Stomach (tissue), 9 donors: ENCODE measurements around the gene RYR1. TPM values are rescaled to one million over a fixed set of nuclear protein-coding genes. Genes with fewer than 3 reads are reported as not detected.
A peak's percentile ranks its signal among the peaks of the same experiment; 100 is the strongest.
"Not testable (repeated sequence)": the region's sequence is repeated elsewhere in the genome, so short reads cannot be mapped to it uniquely, and the experiment has no call there.

Source experiments
- DNase-seq, 2 donors: peaks; one replicate each; pipeline versions ENCODE4 v3.0.0 to v3.0.0-alpha.2; 2013 to 2019
- H3K27ac ChIP-seq, 5 donors: fragments of 200-600 bp in 4 of 5; sonication (generic) in 4 of 5; one replicate each; pipeline ENCODE4 v1.5.1; 2013 to 2019; ENCODE audit warnings: mild to moderate bottlenecking in 1 of 5, moderate library complexity in 1 of 5
- H3K27me3 ChIP-seq, 3 donors: fragments of 200-600 bp; sonication (generic); one replicate each; pipeline ENCODE4 v1.5.1; 2017 to 2019; ENCODE audit warnings: mixed run types in 1 of 3
- H3K36me3 ChIP-seq, 4 donors: fragments of 200-600 bp; sonication (generic); 1 replicate in 3 of 4; 2 replicates in 1 of 4; pipeline ENCODE4 v1.5.1; 2016 to 2019
- H3K4me1 ChIP-seq, 4 donors: fragments of 200-600 bp; sonication (generic); one replicate each; pipeline ENCODE4 v1.5.1; 2016 to 2019
- H3K4me3 ChIP-seq, 4 donors: fragments of 200-600 bp; sonication (generic) in 3 of 4; one replicate each; pipeline ENCODE4 v1.5.1; 2016 to 2019; ENCODE audit warnings: mild to moderate bottlenecking in 1 of 4
- H3K9me3 ChIP-seq, 4 donors: fragments of 200-600 bp; sonication (generic); one replicate each; pipeline ENCODE4 v1.5.1; 2016 to 2019
- EP300 ChIP-seq: sonication (generic); formaldehyde crosslinking; IDR thresholded peaks from one replicate; pipeline ENCODE4 v1.6.1; 2017; ENCODE audit warnings: antibody characterized with exemption
- POLR2A ChIP-seq, 4 donors: fragments of 450-650 bp; IDR thresholded peaks; one replicate each; pipeline ENCODE4 v1.6.1; 2016; ENCODE audit warnings: antibody characterized with exemption in 4 of 4, control low read depth in 2 of 4, mild to moderate bottlenecking in 1 of 4, moderate library complexity in 1 of 4
- POLR2AphosphoS5 ChIP-seq, 3 donors: sonication (generic); formaldehyde crosslinking; IDR thresholded peaks; one replicate each; pipeline ENCODE4 v1.6.1; 2016; ENCODE audit warnings: antibody characterized with exemption in 3 of 3
- WGBS, 5 donors: extraction: QIAGEN DNeasy Blood & Tissue Kit in 3 of 5; methylation state at CpG; one replicate each; pipeline versions ENCODE4 v1.1.5 to v1.1.7; 2013 to 2018; 5-methylcytosine and 5-hydroxymethylcytosine counted together
- intact Hi-C: fragments of 100-400 bp; cut with DNase I; formaldehyde crosslinking; loops from one replicate; pipeline ENCODE4 v1.15.1; 2023; ENCODE audit warnings: low total_unique reads
- polyA plus RNA-seq, 3 donors: library from polyadenylated mRNA; stranded (reverse); fragments of 200-250 nt; gene quantifications; one replicate each; pipeline ENCODE4 v1.2.3, GENCODE V29; 2013
- total RNA-seq, 5 donors: library from RNA; depleted of rRNA; stranded (reverse); fragments of >200 nt; gene quantifications; one replicate each; pipeline versions ENCODE4 v1.1.0 to v1.2.3, GENCODE V29; 2014 to 2016
- TF ChIP-seq, protein P1 (sequence below), 7 experiments: fragments of 450-650 bp in 4 of 7; fragments of 200-600 bp in 3 of 7; sonication (generic) in 3 of 7; IDR thresholded peaks; one replicate each; pipeline ENCODE4 v1.5.1; 2016 to 2019; ENCODE audit warnings: antibody characterized with exemption in 7 of 7, control low read depth in 2 of 7, mild to moderate bottlenecking in 1 of 7
- donor health status: healthy with polysubstance abuse.
- donor health status: Bipolar disorder and iron deficiency.
- donor health status: healthy.

RYR1 gene
- total and polyA plus RNA-seq, 8 donors = under 0.01 to 10.7 (median 1.2) TPM

DNA sequence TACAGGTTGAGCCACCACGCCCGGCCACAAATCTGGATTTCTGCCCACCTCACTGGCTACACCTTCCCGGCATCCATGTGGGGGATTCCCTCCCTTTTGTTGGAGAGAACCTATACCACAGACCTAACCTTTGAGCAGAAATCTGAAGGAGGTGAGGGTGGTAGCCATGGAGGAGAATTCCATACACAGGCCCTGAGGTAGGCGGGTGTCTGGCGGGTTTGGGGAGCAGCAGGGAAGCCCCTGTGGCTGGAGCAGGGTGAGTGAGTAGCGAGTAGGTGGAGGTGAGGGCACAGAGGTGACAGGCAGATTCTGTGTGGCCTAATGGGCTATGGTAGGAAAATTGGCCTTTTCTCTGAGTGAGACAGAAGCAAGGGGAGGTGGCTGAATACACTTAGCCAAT is 196.1 kb downstream of the RYR1 start:
- intact Hi-C loops = no loop called here

DNA sequence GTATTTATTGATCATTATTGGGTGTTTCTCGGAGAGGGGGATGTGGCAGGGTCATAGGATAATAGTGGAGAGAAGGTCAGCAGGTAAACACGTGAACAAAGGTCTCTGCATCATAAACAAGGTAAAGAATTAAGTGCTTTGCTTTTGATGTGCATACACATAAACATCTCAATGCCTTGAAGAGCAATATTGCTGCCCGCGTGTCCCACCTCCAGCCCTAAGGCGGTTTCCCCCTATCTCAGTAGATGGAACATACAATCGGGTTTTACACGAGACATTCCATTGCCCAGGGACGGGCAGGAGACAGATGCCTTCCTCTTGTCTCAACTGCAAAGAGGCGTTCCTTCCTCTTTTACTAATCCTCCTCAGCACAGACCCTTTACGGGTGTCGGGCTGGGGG is 197.8 kb downstream of the RYR1 start:
- intact Hi-C loops, H3K9me3 ChIP-seq, DNase-seq, H3K27ac ChIP-seq, H3K4me3 ChIP-seq, H3K27me3 ChIP-seq: not testable (repeated sequence)
- H3K36me3 ChIP-seq = peaks cover 59 to 90% (median 90%) of the 10 kb centered on the region in 4 donors
- peaks cover 0 to 18% (median 8%) of the 10 kb centered on the region in 4 donors for H3K4me1 ChIP-seq
- WGBS, 5 donors = 69 to 77% (median 74%) methylated on average over 11 of the region's 11 CpGs

More for the DNA sequence above, 196.1 kb downstream of the RYR1 start:
- no peak overlapping the region for H3K27ac ChIP-seq
- H3K9me3 ChIP-seq = no peaks in the 10 kb centered on the region
- H3K4me1 ChIP-seq = peaks cover 0 to 2% (median under 1%) of the 10 kb centered on the region in 4 donors
- TF ChIP-seq POLR2AphosphoS5 (IDR thresholded peaks at IDR 0.05) (no peak), POLR2A (IDR thresholded peaks at IDR 0.05) (no peak), EP300 (no peak)
- TF ChIP-seq, protein P1, sequence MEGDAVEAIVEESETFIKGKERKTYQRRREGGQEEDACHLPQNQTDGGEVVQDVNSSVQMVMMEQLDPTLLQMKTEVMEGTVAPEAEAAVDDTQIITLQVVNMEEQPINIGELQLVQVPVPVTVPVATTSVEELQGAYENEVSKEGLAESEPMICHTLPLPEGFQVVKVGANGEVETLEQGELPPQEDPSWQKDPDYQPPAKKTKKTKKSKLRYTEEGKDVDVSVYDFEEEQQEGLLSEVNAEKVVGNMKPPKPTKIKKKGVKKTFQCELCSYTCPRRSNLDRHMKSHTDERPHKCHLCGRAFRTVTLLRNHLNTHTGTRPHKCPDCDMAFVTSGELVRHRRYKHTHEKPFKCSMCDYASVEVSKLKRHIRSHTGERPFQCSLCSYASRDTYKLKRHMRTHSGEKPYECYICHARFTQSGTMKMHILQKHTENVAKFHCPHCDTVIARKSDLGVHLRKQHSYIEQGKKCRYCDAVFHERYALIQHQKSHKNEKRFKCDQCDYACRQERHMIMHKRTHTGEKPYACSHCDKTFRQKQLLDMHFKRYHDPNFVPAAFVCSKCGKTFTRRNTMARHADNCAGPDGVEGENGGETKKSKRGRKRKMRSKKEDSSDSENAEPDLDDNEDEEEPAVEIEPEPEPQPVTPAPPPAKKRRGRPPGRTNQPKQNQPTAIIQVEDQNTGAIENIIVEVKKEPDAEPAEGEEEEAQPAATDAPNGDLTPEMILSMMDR (IDR thresholded peaks at IDR 0.05) = no peak
- H3K27me3 ChIP-seq = no peaks in the 10 kb centered on the region
- 77 to 93% (median 88%) methylated on average over 5 to 6 of the region's 6 CpGs for WGBS, 5 donors
- H3K4me3 ChIP-seq = no peak overlapping the region
- DNase-seq = no peak
- peaks cover 70 to 92% (median 92%) of the 10 kb centered on the region in 4 donors for H3K36me3 ChIP-seq

DNA sequence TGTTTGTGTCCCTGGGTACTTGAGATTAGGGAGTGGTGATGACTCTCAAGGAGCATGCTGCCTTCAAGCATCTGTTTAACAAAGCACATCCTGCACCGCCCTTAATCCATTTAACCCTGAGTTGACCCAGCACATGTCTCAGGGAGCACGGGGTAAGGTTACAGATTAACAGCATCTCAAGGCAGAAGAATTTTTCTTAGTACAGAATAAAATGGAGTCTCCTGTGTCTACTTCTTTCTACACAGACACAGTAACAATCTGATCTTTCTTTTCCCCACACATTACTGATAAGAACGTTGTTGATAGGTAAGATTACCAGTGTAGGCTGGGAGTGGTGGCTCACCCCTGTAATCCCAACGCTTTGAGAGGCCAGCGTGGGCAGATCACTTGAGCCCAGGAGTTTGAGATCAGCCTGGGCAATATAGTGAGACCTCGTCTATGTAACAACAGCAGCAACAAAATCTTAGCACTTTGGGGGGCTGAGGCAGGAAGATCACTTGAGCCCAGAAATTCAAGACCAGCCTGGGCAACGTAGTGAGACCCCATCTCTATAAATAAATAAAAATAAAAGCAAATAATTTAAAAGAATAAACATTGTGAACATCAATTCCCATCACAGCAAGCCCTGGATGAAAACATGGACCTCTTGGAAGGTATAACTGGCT is 198.5 kb downstream of the RYR1 start:
- DNase-seq, H3K27me3 ChIP-seq, intact Hi-C loops, H3K4me3 ChIP-seq, H3K27ac ChIP-seq, H3K9me3 ChIP-seq: not testable (repeated sequence)
- 61 to 69% (median 67%) methylated on average over 7 of the region's 7 CpGs for WGBS, 5 donors
- Histone ChIP-seq H3K36me3 (peaks cover 53 to 87% (median 85%) of the 10 kb centered on the region in 4 donors), H3K4me1 (peaks cover 3 to 24% (median 14%) of the 10 kb centered on the region in 4 donors)

DNA sequence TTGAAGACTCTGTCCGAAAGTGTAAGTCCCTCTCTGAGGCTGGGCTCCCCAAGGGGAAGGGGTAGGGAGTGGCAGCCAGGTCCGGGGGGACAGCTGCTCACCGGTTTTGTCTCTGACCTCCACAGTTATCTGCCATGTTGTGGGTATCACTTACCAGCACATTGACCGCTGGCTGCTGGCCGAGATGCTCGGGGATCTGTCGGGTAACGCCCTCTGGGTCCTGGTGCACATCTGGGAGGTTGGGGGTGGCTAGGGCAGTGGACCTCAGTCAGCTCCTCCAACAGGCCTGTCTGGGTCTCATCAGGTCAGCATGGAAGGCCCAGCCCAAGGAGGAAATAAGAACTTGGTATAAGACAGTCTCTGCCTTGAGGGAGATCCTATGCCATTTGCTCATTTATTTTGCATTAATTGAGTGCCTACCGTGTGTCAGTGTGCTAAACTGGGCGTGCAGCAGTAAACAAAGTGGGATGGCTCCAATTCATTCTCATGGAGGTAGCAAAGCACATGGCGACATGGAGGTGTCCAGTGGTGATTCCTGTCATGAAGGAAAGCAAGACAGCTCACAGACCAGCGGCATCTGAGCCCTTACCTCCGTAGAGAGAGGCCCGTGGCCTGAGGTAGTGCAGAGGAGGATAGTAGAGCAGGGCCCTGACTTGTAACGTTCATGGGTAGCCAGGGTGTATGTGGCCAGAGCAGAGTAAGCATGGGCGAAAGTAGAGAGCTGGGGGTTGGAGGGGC is 199.2 kb downstream of the RYR1 start:
- Histone ChIP-seq H3K4me3 (no peak overlapping the region), H3K27me3 (no peaks in the 10 kb centered on the region), H3K36me3 (peaks cover 46 to 80% (median 78%) of the 10 kb centered on the region in 4 donors), H3K4me1 (peaks cover 9 to 31% (median 18%) of the 10 kb centered on the region in 4 donors), H3K9me3 (no peaks in the 10 kb centered on the region), H3K27ac (no peak overlapping the region)
- DNase-seq = no peak
- no peak for TF ChIP-seq POLR2AphosphoS5 (IDR thresholded peaks at IDR 0.05)
- TF ChIP-seq, protein P1 (IDR thresholded peaks at IDR 0.05) = no peak
- no peak for TF ChIP-seq EP300
- TF ChIP-seq POLR2A (IDR thresholded peaks at IDR 0.05) = no peak
- intact Hi-C loops = no loop called here
- WGBS, 5 donors = 88 to 94% (median 92%) methylated on average over 15 to 16 of the region's 16 CpGs

DNA sequence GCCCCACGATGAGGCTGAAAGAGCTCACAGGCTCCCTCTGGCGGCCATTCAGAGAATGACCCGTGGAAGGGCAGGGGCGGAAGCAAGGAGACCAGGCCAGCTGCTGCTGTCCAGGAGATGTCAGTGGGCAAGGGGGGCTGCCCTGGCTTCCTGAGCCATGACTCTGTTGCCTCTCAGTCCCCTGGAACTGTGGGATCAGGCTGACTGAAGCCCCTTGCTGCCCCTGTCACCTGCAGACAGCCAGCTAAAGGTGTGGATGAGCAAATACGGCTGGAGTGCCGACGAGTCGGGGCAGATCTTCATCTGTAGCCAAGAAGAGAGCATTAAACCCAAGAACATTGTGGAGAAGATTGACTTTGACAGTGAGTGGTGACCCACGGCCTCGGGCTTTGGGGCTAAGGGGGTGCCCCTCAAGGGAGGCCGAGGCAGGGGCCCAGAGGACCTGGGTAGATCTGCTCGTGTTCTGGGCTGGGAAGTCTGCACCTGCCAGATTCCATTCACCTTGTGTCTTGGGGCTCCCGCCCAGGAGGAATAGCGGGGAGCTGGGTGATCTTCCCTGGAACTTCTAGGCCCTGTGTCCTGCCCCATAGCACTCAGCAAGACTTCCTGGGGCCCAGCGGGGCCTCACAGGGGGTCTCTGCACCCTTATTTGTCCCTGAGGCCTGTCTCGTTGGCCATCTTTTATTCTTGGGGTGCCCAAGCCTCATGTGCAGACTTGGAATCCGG is 201.4 kb downstream of the RYR1 start:
- H3K36me3 ChIP-seq = peaks cover 28 to 71% (median 67%) of the 10 kb centered on the region in 4 donors
- TF ChIP-seq POLR2A (IDR thresholded peaks at IDR 0.05) (no peak), POLR2AphosphoS5 (IDR thresholded peaks at IDR 0.05) (peak in 2 of 3 donors; percentile 19 to 54), EP300 (no peak)
- TF ChIP-seq, protein P1 (IDR thresholded peaks at IDR 0.05) = peak in 5 of 7 experiments; percentile 89 to 96 (median 95)
- H3K4me1 ChIP-seq = peaks cover 9 to 31% (median 18%) of the 10 kb centered on the region in 4 donors
- H3K4me3 ChIP-seq = no peak overlapping the region
- H3K27ac ChIP-seq = peak overlapping the region in 3 of 5 donors; percentile 11 to 52 (median 48)
- DNase-seq = peak; percentile 83 to 89
- 65 to 72% (median 69%) methylated on average over 17 of the region's 17 CpGs for WGBS, 5 donors
- no peaks in the 10 kb centered on the region for H3K9me3 ChIP-seq
- intact Hi-C loops = no loop called here
- no peaks in the 10 kb centered on the region for H3K27me3 ChIP-seq
